Natural killer cell treated with Interleukin-12 subunit alpha and Interleukin-12 subunit beta and Interleukin-15 and Interleukin-18, amount 100 ng/mL, for 72 hours (primary cell): Measurements from ENCODE around the gene STX12. TPM values are rescaled to one million over a fixed set of nuclear protein-coding genes. Genes with fewer than 3 reads are reported as not detected.

Source experiments
- ATAC-seq, 2 donors: fragments of 150-1000 bp; cut with Tn5 transposase in 1 of 2; sonication (Bioruptor Pico), chemical (Tn5 transposase) in 1 of 2; 2 replicates each; pipeline ENCODE4 v1.10.0; 2021
- DNase-seq: peaks from one replicate; pipeline ENCODE4 v3.0.0; 2022; ENCODE audit warnings: low spot score
- H3K27ac Mint-ChIP-seq, 2 donors: 1 replicate in 1 of 2; 2 replicates in 1 of 2; pipeline ENCODE4 v1.8.0; 2022; ENCODE audit warnings: mixed read lengths in 2 of 2, mild to moderate bottlenecking in 1 of 2, moderate library complexity in 1 of 2
- H3K27me3 Mint-ChIP-seq, 2 donors: 1 replicate in 1 of 2; 2 replicates in 1 of 2; pipeline ENCODE4 v1.8.0; 2022; ENCODE audit warnings: mixed read lengths in 2 of 2
- H3K36me3 Mint-ChIP-seq: one replicate; pipeline ENCODE4 v1.8.0; 2022; ENCODE audit warnings: mixed read lengths
- H3K4me1 Mint-ChIP-seq, 2 donors: 1 replicate in 1 of 2; 2 replicates in 1 of 2; pipeline ENCODE4 v1.8.0; 2022; ENCODE audit warnings: low read depth in 2 of 2, mixed read lengths in 2 of 2, mild to moderate bottlenecking in 1 of 2
- H3K4me3 Mint-ChIP-seq: one replicate; pipeline ENCODE4 v1.8.0; 2022; ENCODE audit warnings: mixed read lengths
- H3K9me3 Mint-ChIP-seq: 2 replicates; pipeline ENCODE4 v1.8.0; 2022; ENCODE audit warnings: mixed read lengths
- total RNA-seq, 2 donors: library from RNA; stranded (reverse); gene quantifications; one replicate each; pipeline ENCODE4 v1.2.3, GENCODE V29; 2022

The STX12 gene
- total RNA-seq, 2 donors from 2014 or later, result 47.9 to 50.2 TPM

- peak; percentile 74 for DNase-seq
- no peaks in the 10 kb centered on the region for H3K36me3 Mint-ChIP-seq
- H3K27me3 Mint-ChIP-seq, result no peaks in the 10 kb centered on the region
- peak within 1 kb of the TSS; percentile 61 to 92 for H3K27ac Mint-ChIP-seq
- peaks cover 36 to 39% of the 10 kb centered on the region in 2 donors for H3K4me1 Mint-ChIP-seq
- no peaks in the 10 kb centered on the region for H3K9me3 Mint-ChIP-seq
- peak within 1 kb of the TSS; percentile 97 for H3K4me3 Mint-ChIP-seq
- ATAC-seq, result peak; percentile 88 to 92
Measured at GRCh38 chr1:27872059-27872801, 99.2 kb downstream of the STX12 start, which contains the start of gene THEMIS2. TSS of gene THEMIS2 (plus strand) at chr1:27872544. CDS start at chr1:27872572, 28 bp downstream.

GRCh38 chr1:27872802-27873551, 100.0 kb downstream of the STX12 start:
- peak overlapping the region; percentile 97 for H3K4me3 Mint-ChIP-seq
- H3K27ac Mint-ChIP-seq, result peak overlapping the region; percentile 61 to 92
- ATAC-seq (peak; percentile 54), DNase-seq (no peak)
- H3K27me3 Mint-ChIP-seq, result no peaks in the 10 kb centered on the region
- H3K9me3 Mint-ChIP-seq, result no peaks in the 10 kb centered on the region
- no peaks in the 10 kb centered on the region for H3K36me3 Mint-ChIP-seq
- H3K4me1 Mint-ChIP-seq, result peaks cover 35 to 39% of the 10 kb centered on the region in 2 donors

- H3K9me3 Mint-ChIP-seq, result no peaks in the 10 kb centered on the region
- peaks cover 32 to 38% of the 10 kb centered on the region in 2 donors for H3K4me1 Mint-ChIP-seq
- H3K27me3 Mint-ChIP-seq, result no peaks in the 10 kb centered on the region
- ATAC-seq (peak in 1 of 2 donors; percentile 12), DNase-seq (no peak)
- peak overlapping the region; percentile 61 to 92 for H3K27ac Mint-ChIP-seq
- H3K36me3 Mint-ChIP-seq, result no peaks in the 10 kb centered on the region
- H3K4me3 Mint-ChIP-seq, result peak overlapping the region; percentile 97
Measured at GRCh38 chr1:27873671-27874384, 100.8 kb downstream of the STX12 start.

Other genes starting within 250 kb of the STX12 start
- 10 to 100 TPM; 38.8 to 42.9 TPM for gene AHDC1, start 169.1 kb upstream of the STX12 start, total RNA-seq
- gene FGR, start 138.0 kb upstream of the STX12 start, total RNA-seq, result 10 to 100 TPM; 14.2 to 60.0 TPM
- 10 to 100 TPM; 42.8 to 45.4 TPM for gene IFI6, start 101.0 kb upstream of the STX12 start, total RNA-seq
- 10 to 100 TPM in 1 of 2 donors, 1 to 10 TPM in 1; 9.4 to 11.4 TPM for gene FAM76A, start 47.3 kb upstream of the STX12 start, total RNA-seq
- gene PPP1R8, start 57.6 kb downstream of the STX12 start, total RNA-seq, result 10 to 100 TPM; 65.1 to 69.7 TPM
- gene THEMIS2, start 99.3 kb downstream of the STX12 start, total RNA-seq, result 10 to 100 TPM; 38.4 to 51.9 TPM
- 10 to 100 TPM; 54.7 to 79.8 TPM for gene RPA2, start 141.4 kb downstream of the STX12 start, total RNA-seq
- under 1 TPM; 0.33 to 0.95 TPM for gene SMPDL3B, start 161.8 kb downstream of the STX12 start, total RNA-seq
- 1 to 10 TPM; 7.1 to 9.6 TPM for gene XKR8, start 186.8 kb downstream of the STX12 start, total RNA-seq